ENCODE results near the gene AARS2.
"Not testable (repeated sequence)": the region's sequence is repeated elsewhere in the genome, so short reads cannot be mapped to it uniquely, and the experiment has no call there.

GRCh38 chr6:44350650-44350994 is 37.5 kb upstream of the AARS2 start:
- TF ChIP-seq CTCF, POLR2A (IDR thresholded peaks at IDR 0.05): not testable (repeated sequence)

Data from uterus (tissue), 2 donors.